Measurements from ENCODE around the gene ALOX15B.
A peak's percentile ranks its signal among the peaks of the same experiment; 100 is the strongest.
"Not testable (repeated sequence)": the region's sequence is repeated elsewhere in the genome, so short reads cannot be mapped to it uniquely, and the experiment has no call there.

ALOX15B gene

GRCh38 chr17:8062807-8063483, 24.1 kb downstream of the ALOX15B start:
- no peak for DNase-seq (ENCODE audit: low read depth)

- DNase-seq (ENCODE audit: low read depth): no peak
Observed at GRCh38 chr17:8063761-8064534, 25.1 kb downstream of the ALOX15B start.

GRCh38 chr17:8064561-8065019, 25.7 kb downstream of the ALOX15B start:
- DNase-seq (ENCODE audit: low read depth): no peak

- DNase-seq (ENCODE audit: low read depth): no peak
Observed at GRCh38 chr17:8066841-8067775, 28.2 kb downstream of the ALOX15B start.

DNA sequence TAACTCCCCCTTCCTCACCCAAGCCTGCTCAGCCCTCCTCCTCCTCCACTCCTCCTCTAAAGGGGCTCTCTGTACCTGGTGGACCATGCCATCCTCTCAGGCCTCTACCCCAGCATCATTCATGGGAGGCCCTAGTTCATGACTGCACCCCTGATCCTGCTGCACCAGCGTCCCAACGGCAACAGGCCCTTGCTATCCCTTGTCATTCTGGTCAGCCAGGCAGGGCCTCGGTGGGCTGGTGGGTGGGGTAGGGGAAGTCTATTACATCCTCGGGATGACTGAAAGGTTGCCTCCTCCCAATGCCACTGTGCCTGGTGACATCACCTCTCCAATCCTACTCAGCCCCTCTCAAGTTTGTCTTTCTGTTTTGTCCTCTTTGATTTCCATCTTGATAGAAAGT, 28.9 kb downstream of the ALOX15B start:
- no peak for DNase-seq (ENCODE audit: low read depth)

GRCh38 chr17:8068736-8069586, 30.1 kb downstream of the ALOX15B start:
- DNase-seq (ENCODE audit: low read depth): no peak

GRCh38 chr17:8069587-8069860, 30.7 kb downstream of the ALOX15B start:
- no peak for DNase-seq (ENCODE audit: low read depth)

DNA sequence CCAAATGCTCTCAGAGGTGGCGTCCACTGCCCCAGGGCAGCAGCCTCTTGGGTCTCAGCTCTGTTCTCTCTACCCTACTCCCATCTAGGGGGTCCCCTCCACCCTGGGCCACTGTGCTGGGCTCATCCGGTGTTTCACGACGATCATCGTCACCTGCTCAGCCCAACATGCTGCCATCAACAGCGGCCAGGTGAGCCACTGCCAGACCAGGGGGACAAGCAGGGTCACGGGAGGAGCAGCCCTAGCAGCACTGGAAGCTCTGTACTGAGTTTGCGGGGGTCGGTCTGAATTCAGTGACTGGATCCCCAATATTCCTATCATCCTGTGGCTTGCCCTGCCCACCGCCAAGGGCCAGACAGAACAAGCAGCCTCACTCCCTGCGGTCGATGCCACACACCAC, 32.6 kb downstream of the ALOX15B start:
- no peak for DNase-seq (ENCODE audit: low read depth)

- no peak for DNase-seq (ENCODE audit: low read depth)
Observed at GRCh38 chr17:8072341-8072728, 33.5 kb downstream of the ALOX15B start.

DNA sequence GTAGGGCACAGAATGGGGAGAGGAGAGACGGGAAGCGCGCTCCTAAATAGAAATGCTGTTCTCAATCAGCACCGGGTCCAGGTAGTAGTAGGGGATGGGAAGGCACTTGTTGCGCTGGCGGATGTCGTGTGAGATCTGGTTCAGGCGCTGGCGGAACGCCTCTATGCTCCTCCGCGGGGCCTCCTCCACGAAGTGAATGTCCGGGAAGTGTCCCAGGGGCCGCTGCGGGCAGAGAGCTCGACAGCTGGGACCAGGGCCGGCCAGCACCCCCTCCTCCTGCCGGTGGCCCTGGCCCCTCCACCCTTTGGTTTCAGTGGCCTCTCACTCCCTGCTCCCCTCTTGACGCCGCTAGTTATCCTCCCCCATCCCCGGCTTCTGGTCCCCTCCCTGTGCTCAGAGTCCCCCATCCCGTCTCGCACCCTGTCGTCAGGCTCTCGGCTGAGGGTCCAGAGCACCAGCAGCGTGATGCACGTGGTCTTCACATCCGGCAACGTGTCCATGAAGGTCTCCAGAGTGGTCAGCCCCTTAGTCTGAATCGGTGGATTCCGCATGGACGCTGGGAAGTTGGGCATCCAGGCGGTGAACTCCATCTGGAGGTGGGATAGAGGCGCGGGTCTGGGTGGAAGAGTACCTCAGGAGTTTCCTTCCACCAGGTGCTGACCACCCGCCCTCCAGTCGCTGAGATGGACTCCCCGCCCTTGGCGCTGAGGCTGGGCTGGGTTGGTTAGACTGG, 34.0 kb downstream of the ALOX15B start:
- no peak for DNase-seq (ENCODE audit: low read depth)

DNA sequence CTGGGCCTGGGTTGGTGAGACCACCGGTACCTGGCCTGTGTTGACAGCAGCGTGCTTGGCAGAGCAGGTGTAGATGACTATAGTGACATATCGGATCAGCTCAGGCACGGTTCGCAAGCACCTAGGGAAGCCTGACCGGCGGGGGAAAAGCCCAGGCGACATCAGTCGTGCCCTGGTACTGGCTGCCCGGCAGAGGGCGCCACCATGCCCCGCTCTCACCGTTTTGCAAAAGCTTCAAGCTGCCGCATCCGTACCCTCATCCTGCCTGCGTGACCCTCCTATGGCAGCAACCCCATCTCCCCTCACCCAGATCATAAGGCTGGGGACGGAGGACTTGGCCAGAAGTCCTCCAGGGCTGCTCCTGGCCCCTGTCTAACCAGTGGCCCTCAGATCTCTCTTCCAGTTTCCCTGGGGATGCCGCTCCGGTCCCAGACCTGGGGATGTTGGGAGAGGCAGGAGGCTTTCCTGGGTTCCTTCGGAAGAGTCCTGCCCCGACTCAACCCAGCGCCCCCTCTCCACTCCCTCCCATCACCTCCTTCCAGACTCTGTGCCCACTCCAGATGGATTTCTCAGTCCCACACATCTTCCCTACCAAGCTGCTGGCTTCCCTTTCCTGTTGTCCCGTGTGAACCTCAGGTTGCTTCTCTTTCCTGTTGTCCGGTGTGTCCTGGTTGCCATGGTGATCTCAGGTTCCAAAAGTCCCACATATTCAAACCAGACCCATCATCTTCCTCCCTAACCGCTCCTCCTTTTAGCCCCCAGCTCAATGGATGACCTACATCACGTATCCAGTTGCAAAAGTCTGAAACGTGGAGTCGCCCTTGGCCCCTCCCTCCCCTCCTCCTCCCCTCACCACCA, 35.0 kb downstream of the ALOX15B start:
- peak; percentile 68 for DNase-seq (ENCODE audit: low read depth)

DNA sequence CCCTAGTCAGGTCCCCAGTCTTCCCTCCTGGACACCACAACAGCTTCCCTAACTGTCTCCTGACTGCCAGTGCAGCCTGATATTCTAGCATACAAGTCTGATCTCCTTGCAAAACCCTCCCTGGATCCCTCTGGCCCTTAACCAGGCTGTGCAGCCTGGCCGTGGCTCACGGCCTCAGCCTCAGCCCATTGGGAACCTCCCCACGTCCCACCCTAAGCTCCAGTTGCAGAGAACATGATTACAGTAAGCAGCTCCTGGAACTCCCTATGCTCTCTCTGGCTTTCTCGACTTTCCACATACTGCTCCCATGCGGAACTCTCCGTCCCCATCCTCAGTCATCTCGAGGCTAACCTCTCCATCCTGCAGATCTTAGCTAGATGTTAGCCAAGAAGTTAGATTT, 35.7 kb downstream of the ALOX15B start:
- no peak for DNase-seq (ENCODE audit: low read depth)

DNA sequence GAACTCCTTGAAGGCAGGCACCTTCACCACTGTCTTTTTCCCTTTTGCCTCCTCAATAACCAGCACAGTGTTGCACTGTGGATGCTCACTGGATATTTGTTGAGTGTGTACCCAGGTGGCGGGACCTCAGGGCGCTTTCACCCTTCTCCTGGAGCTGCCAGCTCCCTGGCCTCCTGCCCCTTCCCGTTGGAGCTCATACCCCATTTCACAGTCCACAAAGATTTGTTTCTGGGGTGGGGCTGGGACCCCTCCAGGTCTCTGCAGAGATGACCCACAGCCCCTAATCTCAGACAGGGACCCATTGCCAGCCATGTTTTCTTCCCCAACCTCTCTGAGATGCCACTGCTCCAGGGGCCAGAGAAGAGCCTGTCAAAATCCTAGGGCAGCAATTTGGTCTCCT, 36.2 kb downstream of the ALOX15B start:
- no peak for DNase-seq (ENCODE audit: low read depth)

DNA sequence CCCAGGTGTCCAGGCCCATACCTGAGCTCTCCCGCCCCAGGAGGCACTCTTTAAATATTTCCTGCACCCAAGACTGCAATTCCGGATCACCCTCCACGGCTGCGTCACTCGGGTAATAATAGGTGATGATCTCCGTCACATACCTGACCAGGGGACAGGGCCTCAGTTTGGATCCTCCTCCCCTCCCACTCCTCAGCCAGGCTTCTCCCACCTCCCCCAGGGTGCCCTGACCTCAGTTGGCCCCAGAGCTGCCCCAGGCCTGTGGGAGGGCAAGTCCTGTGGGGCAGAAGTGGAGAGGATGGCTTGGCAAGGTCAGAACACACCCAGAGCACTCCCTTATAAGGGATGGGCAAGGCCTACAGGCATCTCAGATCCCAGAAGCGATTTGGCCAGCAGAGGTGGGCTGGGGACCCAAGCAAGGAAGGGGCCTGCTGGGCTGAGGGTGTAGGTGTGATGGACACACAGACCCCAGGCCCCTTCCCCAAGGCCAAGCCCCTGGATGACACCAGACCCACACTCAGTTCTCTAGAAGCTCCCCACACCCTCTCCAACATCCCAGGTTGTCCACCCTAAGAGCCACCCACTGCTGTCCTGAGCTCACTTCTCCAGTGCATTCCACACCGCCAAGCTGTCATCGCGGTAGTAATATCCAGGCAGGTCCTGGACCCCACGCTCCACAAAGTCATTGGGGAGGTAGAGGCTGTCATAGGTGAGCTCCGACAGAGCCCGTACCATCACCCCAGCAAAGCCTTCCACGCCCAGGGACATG, 36.9 kb downstream of the ALOX15B start:
- DNase-seq (ENCODE audit: low read depth): no peak

DNA sequence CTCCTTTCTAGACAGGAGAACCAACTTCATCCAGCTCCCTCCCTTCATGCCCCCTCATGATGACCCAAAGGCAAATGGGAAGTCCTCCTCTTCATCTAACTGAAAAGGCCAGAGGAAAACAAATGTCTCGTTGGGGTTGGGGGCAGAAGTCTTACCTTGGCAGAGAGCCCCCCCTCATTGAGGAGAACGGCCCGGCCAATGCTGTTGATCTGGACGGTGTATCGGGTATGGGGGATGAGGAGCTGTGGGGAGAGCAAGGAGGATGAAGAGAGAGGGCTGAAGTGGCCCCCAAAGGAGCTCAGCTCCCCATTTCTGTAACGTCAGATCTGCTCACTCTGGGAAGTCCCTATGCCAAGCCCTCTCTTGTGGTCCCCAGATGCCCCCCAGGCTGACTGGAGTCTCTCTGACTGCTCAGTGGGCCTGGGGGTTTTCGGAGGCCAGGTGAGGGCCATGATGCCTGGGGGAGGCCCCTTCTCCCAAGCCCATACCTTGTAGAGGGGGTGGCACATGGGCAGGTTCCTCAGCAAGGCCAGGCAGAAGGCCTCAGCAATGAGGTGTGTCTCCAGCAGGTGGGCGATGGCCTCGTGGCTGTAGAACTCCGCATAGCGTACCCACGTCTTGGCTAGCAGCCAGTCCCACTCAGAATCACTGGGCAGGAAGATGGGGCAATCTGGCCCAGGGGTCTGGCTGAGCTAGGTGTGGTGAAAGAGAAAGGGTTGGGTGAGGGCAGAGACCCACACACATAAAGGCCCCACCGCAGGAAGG, 37.8 kb downstream of the ALOX15B start:
- no peak for DNase-seq (ENCODE audit: low read depth)

- not testable (repeated sequence) for DNase-seq (ENCODE audit: low read depth)
Observed at GRCh38 chr17:8077939-8078338, 39.1 kb downstream of the ALOX15B start.

- DNase-seq (ENCODE audit: low read depth): peak; percentile 59
Observed at GRCh38 chr17:8079291-8080207, 40.7 kb downstream of the ALOX15B start.

All from stimulated activated CD8-positive, alpha-beta memory T cell treated with anti-CD3 and anti-CD28 coated beads, Interleukin-7, amount 100 ng/mL, for 24 hours (primary cell).